Uterus (tissue), 2 donors: Measurements from ENCODE around the gene MFN2.

Experiments used
- CTCF ChIP-seq, 4 experiments: fragments of 200-600 bp in 2 of 4; fragments of 450-650 bp in 2 of 4; sonication (generic) in 2 of 4; IDR thresholded peaks; one replicate each; pipeline ENCODE4 v1.5.1; 2016 to 2019; ENCODE audit warnings: antibody characterized with exemption in 4 of 4, mild to moderate bottlenecking in 2 of 4, moderate library complexity in 1 of 4
- POLR2A ChIP-seq, 2 donors: fragments of 450-650 bp; IDR thresholded peaks; one replicate each; pipeline ENCODE4 v1.6.1; 2016; ENCODE audit warnings: antibody characterized with exemption in 2 of 2, mild to moderate bottlenecking in 1 of 2, moderate library complexity in 1 of 2

GRCh38 chr1:12047120-12047876, 67.1 kb downstream of the MFN2 start:
- TF ChIP-seq CTCF (IDR thresholded peaks at IDR 0.05) = no peak
- no peak for TF ChIP-seq POLR2A (IDR thresholded peaks at IDR 0.05)
